ENCODE results near the gene C1QTNF9. TPM values are rescaled to one million over a fixed set of nuclear protein-coding genes. Genes with fewer than 3 reads are reported as not detected.
"Not testable (repeated sequence)": the region's sequence is repeated elsewhere in the genome, so short reads cannot be mapped to it uniquely, and the experiment has no call there.

The C1QTNF9 gene, protein sequence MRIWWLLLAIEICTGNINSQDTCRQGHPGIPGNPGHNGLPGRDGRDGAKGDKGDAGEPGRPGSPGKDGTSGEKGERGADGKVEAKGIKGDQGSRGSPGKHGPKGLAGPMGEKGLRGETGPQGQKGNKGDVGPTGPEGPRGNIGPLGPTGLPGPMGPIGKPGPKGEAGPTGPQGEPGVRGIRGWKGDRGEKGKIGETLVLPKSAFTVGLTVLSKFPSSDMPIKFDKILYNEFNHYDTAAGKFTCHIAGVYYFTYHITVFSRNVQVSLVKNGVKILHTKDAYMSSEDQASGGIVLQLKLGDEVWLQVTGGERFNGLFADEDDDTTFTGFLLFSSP
- total RNA-seq (under 1 TPM in 4 of 6 donors, not detected in 2; 0.09 to 0.39 (median 0.23) TPM), polyA plus RNA-seq (under 1 TPM; 0.38 to 0.73 TPM)

DNA sequence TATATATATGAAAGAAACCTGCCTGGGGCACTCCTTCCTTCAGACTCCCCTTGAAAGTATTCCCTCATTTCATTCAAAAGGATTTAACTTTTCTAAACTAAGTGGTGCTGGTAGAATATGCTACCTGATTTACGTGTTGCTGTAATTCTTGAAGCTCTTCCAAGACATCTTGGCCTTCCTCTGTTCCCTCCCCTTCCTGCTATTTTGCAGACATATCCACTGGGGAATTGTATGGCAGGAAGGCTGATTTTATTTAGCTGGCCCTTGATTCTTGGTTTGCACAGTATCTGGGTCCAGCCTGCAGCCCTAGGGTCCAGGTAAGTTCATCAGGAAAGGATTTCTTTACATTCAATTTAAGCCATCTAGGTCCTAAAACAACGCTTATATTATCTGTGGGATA, at the start of gene C1QTNF9:
Gene C1QTNF9 (plus strand): TSS at position 281 of the 400 bp plus-strand sequence. CDS start 6,424 bp downstream, outside the sequence.
- H3K27ac ChIP-seq; FAIRE-seq; ATAC-seq; H3K9me3 ChIP-seq; H3K36me3 ChIP-seq; H3K4me3 ChIP-seq; intact Hi-C loops (cut with DNase I); DNase-seq; H3K27me3 ChIP-seq: not testable (repeated sequence)
- peaks cover 0 to 14% (median 7%) of the 10 kb centered on the region in 3 donors for H3K4me1 ChIP-seq
- WGBS, 2 donors, result 48 to 52% methylated on average over 2 of the region's 2 CpGs

DNA sequence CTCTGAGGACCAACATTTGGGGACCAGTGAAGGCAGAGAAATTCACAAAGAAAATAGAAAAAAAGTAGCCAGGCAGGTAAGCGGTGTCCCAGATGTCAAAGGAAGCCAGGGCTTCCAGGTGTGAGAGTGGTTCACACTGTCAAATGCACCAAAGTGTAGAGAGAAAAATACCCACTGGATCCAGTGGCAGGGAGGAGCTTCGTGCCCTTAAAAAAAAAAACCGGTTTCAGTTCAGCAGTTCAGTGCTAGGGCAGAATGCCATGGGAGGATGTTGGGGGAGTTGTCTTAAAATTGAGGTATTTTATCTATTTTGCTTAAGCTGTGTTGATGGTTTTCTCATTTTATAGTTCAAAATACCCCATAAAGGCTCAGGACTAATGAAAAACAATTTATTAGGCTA, 47.8 kb upstream of the C1QTNF9 start:
- intact Hi-C loops (cut with DNase I), result no loop called here
- no peaks in the 10 kb centered on the region for H3K9me3 ChIP-seq
- H3K27me3 ChIP-seq, result no peaks in the 10 kb centered on the region
- whole genome bisulfite sequencing, 2 donors, result 33 to 42% methylated on average over 3 of the region's 3 CpGs
- peaks cover 0 to 8% (median 0%) of the 10 kb centered on the region in 3 donors for H3K36me3 ChIP-seq
- ATAC-seq (peak in 3 of 4 donors; percentile 41 to 61 (median 54)), FAIRE-seq (no peak), DNase-seq (no peak)
- peaks cover 16 to 21% (median 16%) of the 10 kb centered on the region in 3 donors for H3K4me1 ChIP-seq
- no peak overlapping the region for H3K27ac ChIP-seq
- H3K4me3 ChIP-seq, result no peak overlapping the region
- TF ChIP-seq, protein P1, sequence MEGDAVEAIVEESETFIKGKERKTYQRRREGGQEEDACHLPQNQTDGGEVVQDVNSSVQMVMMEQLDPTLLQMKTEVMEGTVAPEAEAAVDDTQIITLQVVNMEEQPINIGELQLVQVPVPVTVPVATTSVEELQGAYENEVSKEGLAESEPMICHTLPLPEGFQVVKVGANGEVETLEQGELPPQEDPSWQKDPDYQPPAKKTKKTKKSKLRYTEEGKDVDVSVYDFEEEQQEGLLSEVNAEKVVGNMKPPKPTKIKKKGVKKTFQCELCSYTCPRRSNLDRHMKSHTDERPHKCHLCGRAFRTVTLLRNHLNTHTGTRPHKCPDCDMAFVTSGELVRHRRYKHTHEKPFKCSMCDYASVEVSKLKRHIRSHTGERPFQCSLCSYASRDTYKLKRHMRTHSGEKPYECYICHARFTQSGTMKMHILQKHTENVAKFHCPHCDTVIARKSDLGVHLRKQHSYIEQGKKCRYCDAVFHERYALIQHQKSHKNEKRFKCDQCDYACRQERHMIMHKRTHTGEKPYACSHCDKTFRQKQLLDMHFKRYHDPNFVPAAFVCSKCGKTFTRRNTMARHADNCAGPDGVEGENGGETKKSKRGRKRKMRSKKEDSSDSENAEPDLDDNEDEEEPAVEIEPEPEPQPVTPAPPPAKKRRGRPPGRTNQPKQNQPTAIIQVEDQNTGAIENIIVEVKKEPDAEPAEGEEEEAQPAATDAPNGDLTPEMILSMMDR (IDR thresholded peaks at IDR 0.05), result no peak

DNA sequence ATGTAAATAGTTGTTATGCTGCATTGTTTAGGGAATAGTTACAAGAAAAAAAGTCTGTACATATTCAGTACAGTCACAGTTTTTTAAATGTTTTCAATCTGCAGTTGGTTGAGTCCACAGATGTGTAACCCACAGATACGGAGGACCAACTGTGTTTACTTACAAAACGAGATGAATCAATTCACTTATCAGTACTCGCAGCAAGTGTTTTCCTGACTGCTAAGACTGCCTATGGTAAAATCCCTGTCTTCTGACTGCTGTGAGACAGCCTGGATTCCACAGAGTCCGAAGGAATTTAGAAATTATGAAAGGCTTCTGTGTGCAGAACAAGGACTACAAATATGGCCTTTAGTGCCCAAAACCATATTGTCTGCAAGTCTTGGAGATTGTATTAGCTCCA, 45.7 kb upstream of the C1QTNF9 start:
- H3K27ac ChIP-seq, result peak overlapping the region in 1 of 4 donors; percentile 6
- no peaks in the 10 kb centered on the region for H3K36me3 ChIP-seq
- peak in 3 of 4 donors; percentile 41 to 56 (median 49) for ATAC-seq
- no peak for DNase-seq
- H3K4me3 ChIP-seq, result no peak overlapping the region
- FAIRE-seq, result no peak
- intact Hi-C loops (cut with DNase I), result no loop called here
- no peaks in the 10 kb centered on the region for H3K9me3 ChIP-seq
- WGBS, 2 donors, result 5 to 10% methylated on average over 4 of the region's 4 CpGs
- peaks cover 16 to 21% (median 16%) of the 10 kb centered on the region in 3 donors for H3K4me1 ChIP-seq
- H3K27me3 ChIP-seq, result no peaks in the 10 kb centered on the region
- TF ChIP-seq, protein P1 (IDR thresholded peaks at IDR 0.05), result no peak

DNA sequence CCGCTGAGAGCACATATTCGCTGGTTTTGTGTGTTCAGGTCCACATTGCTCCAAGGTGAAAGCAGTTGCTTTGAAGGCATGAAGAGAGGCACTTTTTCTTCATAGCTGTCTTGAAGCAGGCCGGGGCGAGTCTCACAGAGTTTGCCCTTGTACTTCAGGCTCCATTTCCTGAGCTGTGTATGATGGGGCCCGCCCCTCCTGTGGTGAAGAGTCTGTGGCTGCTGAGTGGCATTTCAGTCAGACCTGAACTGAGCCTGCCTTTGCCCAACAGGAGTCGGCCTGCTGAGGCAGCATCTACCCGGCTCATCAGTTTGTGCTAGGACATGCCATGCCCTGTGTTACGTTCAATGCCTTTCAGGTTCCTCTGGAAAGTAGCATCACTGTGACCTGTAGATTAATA, 44.4 kb upstream of the C1QTNF9 start:
- FAIRE-seq (no peak), DNase-seq (no peak), ATAC-seq (peak in 2 of 4 donors; percentile 17 to 19)
- peaks cover 16 to 30% (median 19%) of the 10 kb centered on the region in 3 donors for H3K4me1 ChIP-seq
- no peaks in the 10 kb centered on the region for H3K27me3 ChIP-seq
- no peaks in the 10 kb centered on the region for H3K9me3 ChIP-seq
- intact Hi-C loops (cut with DNase I), result no loop called here
- TF ChIP-seq, protein P1 (IDR thresholded peaks at IDR 0.05), result no peak
- no peak overlapping the region for H3K27ac ChIP-seq
- H3K36me3 ChIP-seq, result no peaks in the 10 kb centered on the region
- 76 to 84% methylated on average over 8 of the region's 8 CpGs for WGBS, 2 donors
- no peak overlapping the region for H3K4me3 ChIP-seq

- intact Hi-C loops (cut with DNase I), result no loop called here
Measured at GRCh38 chr13:24265453-24265852, 43.9 kb upstream of the C1QTNF9 start.

More at GRCh38 chr13:24265453-24265852, 43.9 kb upstream of the C1QTNF9 start:
- WGBS, 2 donors, result 88 to 100% methylated on average over 3 of the region's 3 CpGs
- TF ChIP-seq, protein P1 (IDR thresholded peaks at IDR 0.05), result no peak
- Histone ChIP-seq H3K9me3 (no peaks in the 10 kb centered on the region), H3K36me3 (no peaks in the 10 kb centered on the region), H3K27ac (no peak overlapping the region), H3K4me1 (peaks cover 20 to 35% (median 23%) of the 10 kb centered on the region in 3 donors), H3K4me3 (no peak overlapping the region), H3K27me3 (no peaks in the 10 kb centered on the region)
- no peak for FAIRE-seq
- no peak for DNase-seq
- ATAC-seq, result no peak
